Psoas muscle (tissue), 8 donors: Measurements from ENCODE around the gene MVD. TPM values are rescaled to one million over a fixed set of nuclear protein-coding genes. Genes with fewer than 3 reads are reported as not detected.

Experiments
- ATAC-seq, 4 donors: fragments of 200-7000 bp; cut with Tn5 transposase; one replicate each; pipeline ENCODE4 v1.9.1; 2020; ENCODE audit warnings: moderate library complexity in 3 of 4, mild to moderate bottlenecking in 2 of 4
- DNase-seq, 2 donors: peaks; one replicate each; pipeline ENCODE4 v3.0.0-alpha.2; 2020
- H3K27ac ChIP-seq: fragments of 200-600 bp; one replicate; pipeline ENCODE4 v1.8.0; 2022
- H3K27me3 ChIP-seq, 3 donors: fragments of 200-600 bp in 1 of 3; one replicate each; pipeline versions ENCODE4 v1.6.1 to v1.8.0; 2013 to 2022; ENCODE audit warnings: low read length in 2 of 3, mild to moderate bottlenecking in 2 of 3, moderate library complexity in 1 of 3; ENCODE audit not compliant: insufficient read depth in 3 of 3
- H3K36me3 ChIP-seq, 2 donors: fragments of 200-600 bp in 1 of 2; one replicate each; pipeline versions ENCODE4 v1.6.1 to v1.8.0; 2013 to 2022; ENCODE audit warnings: low read depth in 1 of 2, mild to moderate bottlenecking in 1 of 2, moderate library complexity in 1 of 2; ENCODE audit not compliant: insufficient read depth in 1 of 2
- H3K4me1 ChIP-seq: fragments of 200-600 bp; one replicate; pipeline ENCODE4 v1.8.0; 2022
- H3K4me3 ChIP-seq: fragments of 200-600 bp; one replicate; pipeline ENCODE4 v1.8.0; 2022; ENCODE audit warnings: mild to moderate bottlenecking
- H3K9me3 ChIP-seq: fragments of 200-600 bp; one replicate; pipeline ENCODE4 v1.8.0; 2022
- WGBS, 3 donors: extraction: QIAGEN DNeasy Blood & Tissue Kit; methylation state at CpG; one replicate each; pipeline versions ENCODE4 v1.1.6 to v1.1.7; 2013; 5-methylcytosine and 5-hydroxymethylcytosine counted together
- intact Hi-C, 2 donors: fragments of 100-400 bp; cut with DNase I; formaldehyde crosslinking; loops; one replicate each; pipeline versions ENCODE4 v1.11.0 to v1.14.2; 2022
- polyA plus RNA-seq, 3 donors: library from polyadenylated mRNA; stranded (reverse); fragments of 200-250 nt; gene quantifications; one replicate each; pipeline ENCODE4 v1.2.3, GENCODE V29; 2013
- total RNA-seq, 4 donors: library from RNA; stranded (reverse); fragmentation: NEBNext Ultra II Directional in 2 of 4; extraction: Animal tissue kit (Norgen Biotek cat#: 25700) in 2 of 4; gene quantifications; one replicate each; pipeline versions ENCODE4 v1.2.1 to v1.2.4, GENCODE V29; 2021 to 2023
- TF ChIP-seq, protein P1 (sequence below): fragments of 200-600 bp; IDR thresholded peaks from one replicate; pipeline ENCODE4 v1.8.0; 2022; ENCODE audit warnings: antibody characterized with exemption
- donor health status: healthy with polysubstance abuse.
- donor health status: DM: no; HTN: no; CAD: no; lungs with moderate emphysema.
- donor health status: Bipolar disorder and iron deficiency.
- donor health status: healthy.
- donor health status: DM: yes; HTN: yes; CAD: no.
- donor health status: DM: no; HTN: no; CAD: no.
- donor health status: DM: no; HTN: no; CAD: no.
- donor health status: DM: yes; HTN: yes; CAD: no.

Gene MVD
- total and polyA plus RNA-seq, 7 donors, result 11.7 to 26.8 (median 15.9) TPM

DNA sequence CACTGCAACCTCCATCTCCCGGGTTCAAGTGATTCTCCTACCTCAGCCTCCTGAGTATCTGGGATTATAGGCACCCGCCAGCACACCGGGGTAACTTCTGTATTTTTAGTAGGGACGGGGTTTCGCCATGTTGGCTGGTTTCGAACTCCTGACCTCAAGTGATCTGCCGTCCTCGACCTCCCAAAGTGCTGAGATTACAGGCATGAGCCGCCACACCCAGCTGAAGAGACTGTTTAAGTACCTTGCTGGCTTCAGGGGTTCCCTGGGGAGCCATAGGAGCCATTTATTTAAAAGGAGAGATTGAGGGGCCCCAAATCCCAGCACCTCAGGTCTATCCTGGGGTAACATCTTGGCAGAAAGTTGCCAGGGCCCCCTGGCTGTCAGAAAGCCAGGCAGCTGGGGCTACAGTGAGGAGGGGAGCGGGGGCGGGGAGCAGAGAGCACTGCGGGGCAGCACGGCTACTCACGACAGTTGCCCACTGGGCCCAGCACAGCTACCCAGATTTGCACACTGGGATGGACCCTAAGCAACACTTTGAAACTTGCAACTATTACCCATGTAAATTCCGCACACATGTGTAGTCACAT lies 21.8 kb upstream of the MVD start:
- peak overlapping the region; percentile 86 for H3K4me3 ChIP-seq
- ATAC-seq, result no peak

DNA sequence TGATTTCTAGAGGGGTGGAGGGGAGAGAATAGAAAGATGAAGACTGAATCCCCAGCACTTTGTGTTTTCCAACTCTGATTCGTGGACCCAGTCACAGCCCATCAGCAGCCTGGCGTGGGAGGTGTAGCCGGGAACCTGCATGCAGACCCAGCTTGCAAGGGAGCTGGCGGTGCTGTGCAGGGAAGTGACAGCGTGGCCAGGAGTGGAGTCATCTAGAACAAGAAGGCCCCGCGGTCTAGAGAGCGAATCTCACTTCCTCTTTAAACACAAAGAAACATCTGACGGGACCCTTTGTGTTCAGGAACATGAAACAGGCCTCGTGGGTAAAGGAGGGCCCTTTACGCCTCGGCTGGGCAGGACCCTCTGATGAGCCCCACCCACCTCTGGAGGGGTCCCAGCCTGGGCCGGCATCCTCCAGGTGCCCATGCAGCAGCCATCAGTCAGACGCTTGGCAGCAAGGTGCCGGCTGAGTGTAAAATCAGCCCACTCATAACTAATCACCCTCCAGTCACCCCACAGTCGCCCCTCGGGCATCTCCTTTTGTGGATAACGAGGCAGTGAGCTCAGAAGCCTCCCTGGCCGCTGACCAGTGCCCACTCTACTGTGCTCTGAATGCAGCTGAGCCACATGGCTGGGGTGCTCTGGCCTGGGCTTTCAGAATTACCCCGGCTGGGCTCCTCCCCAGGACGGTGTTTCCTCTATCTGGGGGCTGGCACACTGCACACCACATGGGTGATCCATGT lies 19.0 kb upstream of the MVD start:
- ATAC-seq (no peak), DNase-seq (peak in 1 of 2 donors; percentile 65)
- TF ChIP-seq, protein P1, sequence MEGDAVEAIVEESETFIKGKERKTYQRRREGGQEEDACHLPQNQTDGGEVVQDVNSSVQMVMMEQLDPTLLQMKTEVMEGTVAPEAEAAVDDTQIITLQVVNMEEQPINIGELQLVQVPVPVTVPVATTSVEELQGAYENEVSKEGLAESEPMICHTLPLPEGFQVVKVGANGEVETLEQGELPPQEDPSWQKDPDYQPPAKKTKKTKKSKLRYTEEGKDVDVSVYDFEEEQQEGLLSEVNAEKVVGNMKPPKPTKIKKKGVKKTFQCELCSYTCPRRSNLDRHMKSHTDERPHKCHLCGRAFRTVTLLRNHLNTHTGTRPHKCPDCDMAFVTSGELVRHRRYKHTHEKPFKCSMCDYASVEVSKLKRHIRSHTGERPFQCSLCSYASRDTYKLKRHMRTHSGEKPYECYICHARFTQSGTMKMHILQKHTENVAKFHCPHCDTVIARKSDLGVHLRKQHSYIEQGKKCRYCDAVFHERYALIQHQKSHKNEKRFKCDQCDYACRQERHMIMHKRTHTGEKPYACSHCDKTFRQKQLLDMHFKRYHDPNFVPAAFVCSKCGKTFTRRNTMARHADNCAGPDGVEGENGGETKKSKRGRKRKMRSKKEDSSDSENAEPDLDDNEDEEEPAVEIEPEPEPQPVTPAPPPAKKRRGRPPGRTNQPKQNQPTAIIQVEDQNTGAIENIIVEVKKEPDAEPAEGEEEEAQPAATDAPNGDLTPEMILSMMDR, result no peak
- H3K9me3 ChIP-seq, result no peaks in the 10 kb centered on the region
- peaks cover 35% of the 10 kb centered on the region for H3K4me1 ChIP-seq
- H3K27me3 ChIP-seq, result peaks cover 0 to 4% (median 0%) of the 10 kb centered on the region in 3 donors
- intact Hi-C loops, result no loop called here
- no peaks in the 10 kb centered on the region for H3K36me3 ChIP-seq
- no peak overlapping the region for H3K4me3 ChIP-seq
- 43 to 58% (median 48%) methylated on average over 20 to 21 of the region's 21 CpGs for WGBS, 3 donors
- H3K27ac ChIP-seq, result peak overlapping the region; percentile 27

More for the DNA sequence above, 21.8 kb upstream of the MVD start:
- no peaks in the 10 kb centered on the region for H3K27me3 ChIP-seq
- DNase-seq, result peak in 1 of 2 donors; percentile 44
- H3K36me3 ChIP-seq, result no peaks in the 10 kb centered on the region
- intact Hi-C loops, result no loop called here
- H3K27ac ChIP-seq, result peak overlapping the region; percentile 79
- WGBS, 3 donors, result 42 to 64% (median 50%) methylated on average over 15 of the region's 15 CpGs
- TF ChIP-seq, protein P1, result no peak
- H3K9me3 ChIP-seq, result no peaks in the 10 kb centered on the region
- H3K4me1 ChIP-seq, result peaks cover 42% of the 10 kb centered on the region

DNA sequence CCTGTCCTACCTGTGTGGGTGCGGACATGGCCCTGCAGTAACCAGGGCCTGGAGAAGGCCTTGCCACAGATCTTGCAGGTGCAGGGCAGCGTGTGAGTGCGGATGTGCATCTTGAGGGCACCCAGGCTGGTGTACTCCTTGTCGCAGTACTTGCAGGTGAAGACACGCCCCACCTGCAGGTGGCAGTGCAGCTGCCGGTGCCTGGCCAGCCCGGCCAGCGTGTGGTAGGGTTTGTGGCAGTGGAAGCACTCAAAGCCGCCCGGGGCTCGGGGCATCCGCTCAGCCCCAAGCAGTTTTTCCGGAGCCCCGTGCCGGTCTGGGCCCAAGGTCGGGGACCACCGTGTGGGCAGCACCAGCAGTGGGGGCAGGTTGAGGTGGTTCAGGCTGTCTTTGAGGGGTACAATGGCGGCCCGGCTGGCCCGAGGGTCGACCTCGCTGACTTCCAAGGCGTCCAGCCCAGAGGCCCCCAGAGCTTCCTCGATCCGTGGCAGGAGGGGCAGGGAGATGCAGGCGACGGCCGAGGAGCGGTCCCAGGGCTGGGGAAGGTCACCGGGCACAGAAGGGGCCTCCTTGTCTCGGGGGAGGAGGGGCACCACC lies 18.3 kb upstream of the MVD start:
- no peak overlapping the region for H3K27ac ChIP-seq
- no peaks in the 10 kb centered on the region for H3K36me3 ChIP-seq
- H3K27me3 ChIP-seq, result peaks cover 0 to 4% (median 0%) of the 10 kb centered on the region in 3 donors
- peak in 1 of 2 donors; percentile 70 for DNase-seq
- peaks cover 38% of the 10 kb centered on the region for H3K4me1 ChIP-seq
- intact Hi-C loops, result no loop called here
- 55 to 62% (median 59%) methylated on average over 31 of the region's 31 CpGs for WGBS, 3 donors
- TF ChIP-seq, protein P1, result peak; percentile 46
- peak; percentile 26 to 44 (median 30) for ATAC-seq
- H3K4me3 ChIP-seq, result no peak overlapping the region
- H3K9me3 ChIP-seq, result no peaks in the 10 kb centered on the region

DNA sequence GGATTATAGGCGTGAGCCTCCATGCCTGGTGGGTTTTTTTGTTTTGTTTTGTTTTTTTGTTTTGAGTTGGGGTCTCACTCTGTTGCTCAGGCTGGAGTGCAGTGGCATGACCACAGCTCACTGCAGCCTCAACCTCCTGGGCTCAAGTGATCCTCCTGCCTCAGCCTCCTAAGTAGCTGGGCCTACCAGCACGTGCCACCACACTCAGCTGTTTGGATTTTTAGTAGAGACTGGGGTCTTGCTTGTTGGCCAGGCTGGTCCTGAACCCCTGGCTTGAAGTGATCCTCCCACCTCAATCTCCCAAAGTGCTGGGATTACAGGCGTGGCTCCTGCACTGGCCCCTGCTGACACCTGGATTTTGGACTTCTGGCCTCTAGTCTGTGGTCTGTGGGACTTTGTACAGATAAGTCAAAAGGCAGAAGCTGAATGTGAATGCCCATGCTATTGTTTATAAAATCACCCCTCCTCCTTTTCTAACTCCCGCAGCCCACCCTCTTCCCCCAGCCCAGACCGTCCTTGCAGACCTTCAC lies 17.7 kb upstream of the MVD start:
- Histone ChIP-seq H3K4me3 (no peak overlapping the region), H3K27me3 (peaks cover 0 to 4% (median 0%) of the 10 kb centered on the region in 3 donors), H3K27ac (no peak overlapping the region), H3K36me3 (no peaks in the 10 kb centered on the region), H3K4me1 (peaks cover 40% of the 10 kb centered on the region), H3K9me3 (no peaks in the 10 kb centered on the region)
- intact Hi-C loops, result no loop called here
- ATAC-seq, result no peak
- TF ChIP-seq, protein P1, result no peak
- 85 to 94% (median 86%) methylated on average over 5 of the region's 5 CpGs for WGBS, 3 donors
- no peak for DNase-seq
